Effector CD4-positive, alpha-beta T cell (primary cell): ENCODE data around the gene FBXO21.

Experiments
- DNase-seq: peaks from one replicate; pipeline ENCODE4 v3.0.0-alpha.2; 2020

The FBXO21 gene

DNA sequence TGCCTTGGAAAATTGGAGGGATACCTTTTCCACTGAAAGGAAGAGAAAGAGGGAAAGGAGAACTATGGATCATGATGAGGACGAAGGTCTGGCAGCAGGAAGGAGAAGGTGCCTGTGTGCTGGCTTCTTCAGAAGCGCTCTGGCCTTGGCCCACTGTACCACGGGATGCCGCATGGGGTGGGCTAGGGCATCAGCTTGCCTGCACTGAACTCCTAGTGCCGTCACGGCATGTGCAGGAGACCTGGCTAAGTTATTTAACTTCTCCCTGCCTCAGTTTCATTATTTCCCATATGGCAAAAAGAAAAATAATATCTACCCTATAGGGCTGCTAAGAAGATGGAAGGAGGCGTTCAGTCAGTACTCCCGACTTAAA is 28.1 kb downstream of the FBXO21 start:
- DNase-seq = no peak

DNA sequence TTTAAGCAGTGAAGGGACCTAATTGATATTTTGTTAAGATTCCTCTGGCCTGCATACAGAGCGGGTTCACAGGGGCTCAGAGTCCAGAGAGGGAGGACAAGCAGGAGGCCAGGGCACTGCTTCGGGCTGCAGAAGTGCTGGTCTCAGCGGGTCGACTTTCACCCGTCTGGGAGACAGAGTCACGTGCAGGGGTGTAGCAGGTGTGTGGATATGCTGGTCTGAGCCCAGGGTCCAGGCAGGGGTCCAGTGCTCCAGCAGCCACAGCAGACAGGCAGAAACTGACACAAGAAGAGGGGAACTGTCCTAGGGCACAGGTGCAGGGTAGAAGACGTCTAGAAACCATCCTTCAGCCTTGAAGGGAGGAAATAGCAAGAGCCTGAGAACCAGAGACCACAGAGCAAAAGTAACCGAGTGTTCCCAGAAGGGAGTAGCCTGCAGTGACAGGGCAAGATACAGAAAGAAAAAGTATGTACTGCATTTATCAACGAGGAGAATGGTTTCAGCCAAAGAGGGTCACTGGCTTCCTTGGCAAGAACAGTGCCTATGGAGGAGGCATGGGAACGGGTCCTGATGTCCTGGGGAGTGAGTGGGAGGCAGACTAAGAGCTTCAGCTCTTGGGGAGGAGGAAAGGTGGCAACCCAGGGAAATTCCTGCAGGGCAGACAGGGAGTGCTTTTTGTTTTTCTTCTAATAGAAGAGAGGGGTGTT is 28.7 kb downstream of the FBXO21 start:
- DNase-seq = no peak

DNA sequence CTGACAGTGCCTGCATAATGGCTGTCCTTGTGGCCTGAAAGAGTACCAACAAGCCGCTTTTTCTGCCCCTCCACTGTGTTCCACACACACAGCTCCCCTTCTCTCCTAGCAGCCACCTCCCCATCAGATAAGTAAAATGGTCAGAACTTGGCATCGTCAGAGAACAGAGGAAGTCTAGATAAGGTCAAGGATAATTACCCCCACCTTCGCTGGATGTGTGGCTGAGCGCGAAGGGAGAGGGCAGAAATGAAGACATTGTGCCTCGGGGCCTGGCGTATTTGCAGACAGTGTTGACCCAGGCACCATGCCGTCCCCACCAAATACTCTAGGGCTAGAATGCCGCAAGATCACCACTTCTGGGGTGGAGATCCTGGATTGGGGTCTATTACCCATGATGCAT is 30.6 kb downstream of the FBXO21 start:
- no peak for DNase-seq

DNA sequence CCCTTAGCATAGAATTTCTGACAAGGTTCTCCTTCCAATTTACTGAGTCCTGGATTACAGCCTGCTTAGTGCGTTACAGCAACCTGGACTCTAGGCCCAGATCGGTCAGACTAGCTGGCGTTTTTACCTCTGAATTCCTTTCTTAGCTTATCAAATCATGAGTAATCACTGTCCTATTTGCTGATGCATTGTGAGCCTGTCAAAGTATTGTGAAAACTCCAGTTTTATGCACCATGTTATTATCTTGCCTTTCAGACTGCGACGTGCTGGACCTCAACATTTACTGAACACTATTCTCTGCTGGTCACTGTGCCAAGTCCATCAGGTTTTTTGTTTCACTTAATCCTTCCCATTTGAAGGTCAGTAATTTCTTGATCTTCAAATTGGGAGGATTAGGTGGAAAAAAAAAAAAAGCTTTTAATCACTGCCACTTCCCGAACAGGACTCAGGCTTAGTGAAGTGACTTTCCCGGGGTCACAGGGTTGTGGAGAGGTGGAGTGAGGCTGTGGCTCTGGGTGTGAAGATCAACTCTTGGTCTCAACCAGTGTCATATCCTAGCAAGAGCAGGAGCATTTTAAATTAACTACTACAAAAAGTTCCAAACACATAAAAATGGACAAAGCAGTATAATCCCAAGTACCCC is 31.2 kb downstream of the FBXO21 start:
- no peak for DNase-seq

DNA sequence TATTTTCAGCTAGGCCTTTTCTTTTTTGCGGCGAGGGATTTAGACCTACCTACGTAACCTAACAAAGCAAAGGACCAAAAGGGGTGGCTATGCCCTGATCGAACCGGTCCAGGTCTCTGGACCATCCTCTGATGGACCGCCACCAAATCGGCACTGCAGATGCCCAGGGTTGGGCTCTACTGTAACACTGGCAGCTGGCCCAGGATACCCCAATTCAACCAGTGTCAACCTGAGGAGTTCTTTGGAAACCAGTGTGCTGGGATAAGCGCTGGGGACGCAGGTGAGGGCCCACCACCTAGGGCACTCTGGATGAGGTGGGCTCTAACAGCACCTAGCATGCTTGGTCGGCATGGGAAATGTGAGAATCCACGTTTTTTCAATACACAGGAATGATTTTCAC is 32.2 kb downstream of the FBXO21 start:
- DNase-seq = no peak

DNA sequence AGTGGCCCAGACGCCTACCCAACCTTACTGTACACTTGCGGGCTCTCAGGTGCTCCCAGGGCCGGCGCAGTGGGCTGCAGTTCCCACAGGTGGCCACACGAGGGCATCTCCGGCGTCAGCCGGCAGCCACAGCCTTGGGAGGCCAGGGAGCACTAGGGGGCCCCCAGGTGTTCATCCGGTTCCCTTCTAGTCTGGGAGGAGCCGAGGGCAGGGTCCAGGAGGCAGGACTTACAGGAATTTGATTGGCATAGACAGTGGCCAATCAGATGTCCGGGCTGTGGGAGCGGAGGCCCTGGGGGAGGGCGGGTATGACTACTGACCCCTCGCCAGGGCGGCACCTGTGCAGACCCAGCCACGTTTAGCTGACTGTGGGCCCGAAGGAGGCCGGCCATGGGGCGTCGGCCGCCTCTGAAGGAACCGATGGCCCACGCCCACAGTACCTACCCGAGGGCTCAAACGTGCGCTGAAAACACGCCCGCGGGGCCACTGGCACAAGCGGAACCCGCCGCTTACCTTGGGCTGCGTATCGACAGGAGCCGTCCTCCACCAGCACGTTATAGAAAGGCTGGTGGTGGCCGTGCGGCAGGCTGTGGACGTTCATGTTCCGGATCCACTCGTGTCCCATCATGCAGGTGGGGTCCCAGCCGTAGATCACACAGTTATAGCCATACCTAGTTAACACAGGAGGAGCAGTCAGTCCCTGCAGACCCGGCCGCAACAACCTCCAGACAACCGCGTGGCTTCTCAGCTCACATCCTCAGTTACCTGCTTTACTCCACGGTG is 34.8 kb downstream of the FBXO21 start:
- DNase-seq = peak; percentile 53

DNA sequence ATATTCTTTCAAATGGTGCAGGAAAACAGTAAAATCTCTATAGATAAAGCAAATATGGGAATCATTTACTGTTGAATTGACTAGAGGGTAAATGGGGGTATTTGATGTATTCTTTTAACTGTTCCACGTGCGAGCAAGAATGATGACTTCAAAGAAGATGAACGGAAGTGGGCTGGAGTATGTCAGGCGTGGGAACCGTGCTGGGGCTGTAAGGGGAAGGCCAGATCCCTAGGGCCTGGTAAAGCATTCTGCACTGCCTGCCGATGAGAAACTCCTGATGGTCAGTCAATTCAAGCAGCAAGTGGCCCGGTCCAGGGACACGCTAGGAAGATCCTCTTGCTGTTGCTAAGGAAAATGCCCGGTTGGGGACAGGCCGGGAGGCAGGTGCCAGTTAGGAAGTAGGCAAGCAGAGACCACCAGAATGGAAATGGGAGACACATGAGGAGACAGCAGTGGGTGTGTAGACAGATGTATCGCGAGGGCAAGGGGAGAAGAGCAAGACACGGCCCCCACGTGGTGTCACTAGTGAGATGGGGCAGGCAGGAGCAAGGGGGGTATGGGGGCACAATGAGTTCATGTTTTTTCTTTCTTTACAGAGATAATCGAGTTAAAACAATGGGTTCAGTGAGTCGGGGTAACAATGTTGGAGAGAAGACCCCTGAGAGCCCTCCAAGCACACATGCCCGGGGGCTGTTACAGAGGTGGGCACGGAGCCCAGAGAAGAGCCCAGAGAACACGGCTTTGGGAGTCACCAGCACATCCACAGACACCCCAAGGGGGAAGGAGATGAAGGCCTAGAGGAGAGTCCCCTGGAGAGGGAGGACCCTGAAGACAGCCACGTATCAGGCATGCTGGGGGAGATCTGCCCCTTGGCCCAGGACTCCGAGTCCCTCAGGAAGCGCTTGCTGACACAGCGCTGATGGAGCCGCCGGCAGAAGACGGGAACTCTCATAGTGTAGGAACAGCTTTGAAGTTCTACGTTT is 37.2 kb downstream of the FBXO21 start:
- no peak for DNase-seq

DNA sequence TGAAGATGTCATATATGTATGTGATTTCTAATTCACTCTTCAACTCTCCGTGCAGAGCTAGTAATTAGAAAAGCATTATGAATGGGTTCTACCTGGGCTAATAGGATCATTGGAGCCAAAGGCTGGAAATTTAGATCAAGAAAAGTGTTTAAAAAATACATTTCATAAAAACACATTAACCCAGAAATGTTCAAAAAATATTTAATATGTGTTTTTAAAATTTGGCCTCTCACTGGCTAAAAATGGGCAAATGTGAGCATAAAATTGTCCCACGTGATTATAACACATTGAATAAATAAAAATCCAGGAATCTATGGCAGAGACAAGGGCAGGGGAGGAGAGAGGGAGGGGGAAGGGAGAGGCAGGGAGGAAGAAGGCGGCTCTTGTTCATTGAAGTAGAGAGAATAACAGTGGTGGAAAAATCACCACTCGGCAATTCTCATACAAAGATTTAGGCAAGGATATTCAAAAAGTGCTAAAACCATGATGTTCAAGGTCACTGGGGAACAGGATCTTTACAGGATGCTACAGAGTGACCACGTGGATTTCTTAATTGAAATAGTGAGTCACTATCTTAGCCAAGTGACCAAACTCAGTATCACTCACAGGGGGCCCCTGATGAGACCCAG is 38.8 kb downstream of the FBXO21 start:
- DNase-seq = no peak

DNA sequence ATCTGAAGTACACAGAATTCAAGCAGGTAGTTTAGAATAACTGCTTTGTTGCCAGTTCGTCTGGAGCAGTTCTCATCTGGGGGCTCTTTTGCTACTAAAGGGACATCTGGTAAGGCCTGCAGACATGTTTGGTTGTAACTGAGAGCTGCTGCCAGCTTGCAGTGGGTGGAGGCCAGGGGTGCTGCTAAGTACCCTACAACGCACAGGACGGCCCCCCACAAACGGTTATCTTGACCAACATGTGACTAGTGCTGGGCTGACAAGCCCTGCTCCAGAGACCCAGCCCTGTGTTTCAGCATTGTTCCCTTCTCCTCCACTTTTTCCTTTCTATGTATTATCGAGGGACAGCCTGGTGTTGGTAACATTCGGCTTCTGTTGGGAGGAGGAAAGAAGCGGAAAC is 40.8 kb downstream of the FBXO21 start:
- DNase-seq = no peak

DNA sequence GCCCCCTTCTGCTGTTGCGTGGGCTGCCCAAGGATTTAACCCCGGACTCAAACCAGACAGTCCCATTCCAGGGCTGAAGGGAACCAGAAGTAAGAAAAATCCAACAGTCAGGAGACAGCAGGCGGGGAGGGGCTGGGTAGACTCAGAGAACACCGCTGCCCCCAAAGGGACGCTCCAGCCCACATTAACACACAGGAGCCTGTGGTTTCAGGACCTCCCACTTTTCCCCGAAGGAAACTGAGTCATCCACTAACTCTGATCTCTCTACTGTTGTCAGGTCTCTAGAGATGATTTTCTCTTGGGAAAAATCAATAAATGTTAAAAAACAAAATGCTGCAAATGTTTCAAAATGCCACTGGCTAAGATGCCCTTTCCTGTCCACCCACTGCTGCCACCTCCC is 41.6 kb downstream of the FBXO21 start:
- no peak for DNase-seq

DNA sequence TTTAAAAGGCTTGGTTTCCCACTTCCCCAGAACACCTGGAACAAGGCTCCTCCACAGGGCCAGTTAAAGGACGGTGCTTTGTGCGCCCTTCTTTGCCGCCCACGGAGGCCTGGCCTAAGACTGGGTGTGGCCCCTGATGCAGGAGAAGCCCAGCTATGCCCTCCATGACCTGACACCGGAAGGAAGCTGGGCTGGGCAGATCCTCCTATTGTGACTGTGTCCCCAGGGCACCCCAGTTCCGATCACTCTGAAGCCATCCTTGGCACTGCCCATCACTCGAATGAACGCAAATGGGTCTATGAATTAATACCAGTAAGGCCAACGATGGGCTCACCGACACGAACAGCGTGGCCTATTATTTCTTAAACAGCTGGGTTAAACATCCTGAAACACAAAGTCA is 42.6 kb downstream of the FBXO21 start:
- DNase-seq = no peak

DNA sequence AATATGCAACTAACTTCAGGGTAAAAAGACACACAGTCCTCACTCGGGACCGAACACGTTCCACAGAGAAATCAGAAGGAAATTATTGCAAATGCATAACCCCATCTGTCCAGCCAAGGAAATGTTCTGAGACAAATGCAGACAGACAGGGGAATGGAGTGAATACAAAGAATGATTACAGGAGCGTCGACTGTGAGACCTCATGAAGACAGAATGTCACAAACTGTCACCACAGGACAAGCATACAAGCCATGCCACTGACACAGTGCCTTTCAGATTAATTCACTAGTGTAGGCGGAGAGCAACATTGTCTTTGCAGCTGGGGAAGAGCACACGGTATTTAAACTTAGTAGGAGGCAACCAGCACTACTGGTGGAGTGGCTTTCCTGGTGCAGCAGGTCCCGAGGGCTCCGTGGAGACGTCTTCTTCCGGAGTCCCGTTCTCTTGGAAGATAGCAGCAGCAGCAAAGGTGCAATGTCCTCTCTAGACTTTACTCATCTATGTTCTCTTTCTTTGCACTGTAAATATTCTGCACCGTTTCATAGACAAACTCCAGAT is 44.6 kb downstream of the FBXO21 start:
- DNase-seq = no peak

DNA sequence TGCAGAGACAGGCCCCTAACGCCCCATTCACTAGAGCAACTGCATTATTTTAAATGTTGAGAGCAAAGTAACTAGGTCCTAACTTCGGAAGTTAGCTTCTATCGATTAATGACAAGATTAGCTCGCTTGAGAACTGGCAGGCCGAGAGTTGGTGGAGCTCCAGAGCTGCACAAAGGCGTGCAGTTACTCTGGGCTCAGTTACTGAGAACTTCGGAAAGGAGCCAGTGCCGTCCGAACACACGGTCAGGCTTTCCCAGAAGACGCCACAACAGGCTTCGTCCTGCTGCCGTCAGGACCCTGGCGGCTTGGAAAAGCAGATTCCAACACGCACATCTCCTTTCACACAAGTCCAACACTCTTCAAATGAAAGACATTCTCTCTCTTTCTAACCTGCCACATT is 45.7 kb downstream of the FBXO21 start:
- no peak for DNase-seq

DNA sequence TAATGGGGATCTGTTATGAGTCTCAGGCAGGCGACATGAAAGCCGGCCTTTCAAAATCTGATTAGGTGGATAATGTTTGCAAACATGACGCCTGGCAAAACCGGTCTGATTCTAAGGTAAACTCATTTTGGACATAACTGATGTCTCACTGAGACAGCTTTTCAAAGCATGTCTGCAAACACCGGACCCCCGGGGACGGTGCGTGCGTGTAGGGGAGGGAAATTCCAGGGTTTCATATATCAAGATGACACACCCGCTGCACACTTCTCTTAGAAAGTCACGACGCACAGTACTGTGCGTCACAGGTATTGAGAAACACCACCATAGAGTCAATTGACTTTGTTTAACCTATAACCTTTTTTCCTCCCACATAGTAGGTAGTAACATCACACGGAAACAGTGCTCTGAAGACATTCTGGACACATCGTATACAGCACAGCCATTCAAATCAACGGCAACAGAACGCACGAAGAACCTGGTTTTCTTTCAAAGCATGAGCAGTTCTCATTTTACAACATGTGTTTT is 47.2 kb downstream of the FBXO21 start:
- DNase-seq = no peak

DNA sequence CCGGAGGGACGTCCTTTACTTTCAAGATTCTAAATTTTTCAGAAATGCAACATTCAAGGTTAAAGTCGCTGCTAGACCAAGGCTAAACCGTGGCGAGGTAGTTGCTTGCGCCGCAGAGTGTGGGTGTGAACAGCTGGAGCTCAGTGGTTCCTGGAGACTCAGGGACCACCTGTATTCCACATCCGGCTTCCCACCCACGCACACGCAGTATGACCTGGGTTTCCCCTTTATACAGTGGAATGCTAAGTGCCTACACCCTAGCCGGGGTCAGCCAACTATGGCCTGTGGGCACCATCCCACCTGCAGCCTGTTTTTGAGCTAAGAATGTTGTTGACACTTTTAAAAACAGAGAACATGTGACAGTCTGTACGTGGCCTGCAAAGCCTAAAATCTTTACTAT is 48.2 kb downstream of the FBXO21 start:
- DNase-seq = no peak

DNA sequence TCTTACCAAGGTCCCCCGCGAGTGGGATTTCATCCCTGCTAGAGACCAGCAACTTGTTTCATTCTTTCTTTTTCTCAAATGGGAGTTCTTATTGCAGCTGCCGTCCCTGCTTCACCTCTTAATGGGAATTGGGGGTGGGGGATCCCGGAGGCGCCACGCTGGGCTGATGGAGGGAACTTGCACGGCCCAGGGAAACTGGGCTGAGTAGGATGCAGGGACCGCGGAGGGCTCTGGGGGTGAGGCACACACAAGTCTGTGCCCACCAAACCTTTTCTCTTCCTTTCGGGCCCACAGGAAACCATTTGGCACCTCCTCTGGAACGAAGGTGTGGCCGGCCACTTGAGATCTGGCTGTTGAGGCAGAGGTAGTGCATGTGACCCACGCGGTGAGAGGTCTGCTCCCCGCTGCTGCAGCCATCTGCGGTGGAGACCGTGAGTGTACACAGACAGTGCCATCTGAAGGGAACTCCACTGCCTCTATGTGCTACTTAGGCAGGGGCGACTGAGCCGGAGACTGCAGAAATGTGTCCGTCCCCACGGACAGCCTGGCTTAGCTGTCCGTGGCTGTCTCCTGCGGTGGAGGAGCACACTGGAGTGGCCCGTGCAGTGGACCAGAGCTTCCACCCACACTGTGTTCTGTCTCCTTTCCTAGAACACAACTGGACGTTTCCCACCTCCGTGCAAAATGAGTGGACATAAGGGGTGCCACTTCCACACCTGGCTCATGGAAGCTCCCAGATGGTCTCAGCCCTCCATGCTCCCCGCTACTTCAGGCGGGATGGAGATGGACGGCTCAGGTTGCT is 49.0 kb downstream of the FBXO21 start:
- no peak for DNase-seq

DNA sequence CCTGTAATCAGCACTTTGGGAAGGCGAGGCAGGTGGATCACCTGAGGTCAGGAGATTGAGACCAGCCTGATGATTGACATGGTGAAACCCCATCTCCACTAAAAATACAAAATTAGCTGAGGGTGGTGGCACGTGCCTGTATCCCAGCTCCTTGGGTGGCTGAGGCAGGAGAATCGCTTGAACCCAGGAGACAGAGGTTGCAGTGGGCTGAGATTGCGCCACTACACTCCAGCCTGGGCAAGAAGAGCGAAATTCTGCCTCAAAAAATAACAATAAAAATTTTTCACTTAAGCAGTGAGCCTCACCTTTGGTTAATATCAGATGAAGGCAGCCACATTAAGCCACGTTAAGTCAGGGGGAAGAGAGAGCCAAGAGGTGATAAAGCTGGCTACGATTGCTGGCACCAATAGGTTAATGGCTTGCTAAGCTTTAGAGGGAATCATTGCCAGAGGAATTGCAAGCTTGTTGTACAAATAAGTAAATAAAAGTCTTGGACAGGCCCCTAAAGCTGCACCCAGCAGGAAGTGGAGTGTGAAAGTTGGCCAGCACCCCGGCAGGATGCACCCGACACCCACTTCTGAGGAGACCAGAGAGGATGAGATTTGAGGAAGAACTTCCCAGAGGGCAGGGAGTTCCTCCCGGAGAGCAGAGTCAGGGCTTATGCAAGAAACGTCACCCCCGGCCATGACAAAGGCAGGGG is 49.7 kb downstream of the FBXO21 start:
- no peak for DNase-seq

DNA sequence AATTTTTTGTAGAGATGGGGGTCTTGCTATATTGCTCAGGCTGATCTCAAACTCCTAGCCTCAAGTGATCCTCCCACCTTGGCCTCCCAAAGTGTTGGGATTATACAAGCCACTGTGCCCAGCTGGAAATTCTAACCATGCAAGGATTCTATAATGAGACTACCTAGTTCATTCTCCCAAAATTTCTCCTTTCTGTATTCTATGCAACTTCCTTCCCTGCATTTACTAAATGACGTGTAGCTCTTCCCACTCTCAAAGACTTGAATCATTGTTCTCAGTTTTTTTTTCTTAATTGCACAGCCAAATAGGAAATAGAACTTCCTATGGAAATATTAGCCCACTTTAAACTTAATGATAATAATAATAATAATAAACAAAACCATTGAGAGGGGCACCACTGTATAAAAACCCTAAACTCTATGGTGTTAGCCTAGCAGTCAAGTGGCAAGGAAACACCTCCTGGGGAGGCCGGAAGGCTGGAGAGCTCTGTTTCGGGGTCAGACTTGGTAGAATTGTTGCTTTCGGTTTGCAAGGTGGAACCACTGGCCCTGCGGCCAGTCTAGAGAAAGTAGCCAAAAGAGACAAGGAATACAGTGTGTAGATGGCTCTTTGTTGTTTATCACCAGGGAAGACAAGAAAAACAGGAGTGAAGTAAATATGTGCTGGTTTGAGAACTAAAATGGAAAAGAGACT is 51.1 kb downstream of the FBXO21 start:
- DNase-seq = no peak

DNA sequence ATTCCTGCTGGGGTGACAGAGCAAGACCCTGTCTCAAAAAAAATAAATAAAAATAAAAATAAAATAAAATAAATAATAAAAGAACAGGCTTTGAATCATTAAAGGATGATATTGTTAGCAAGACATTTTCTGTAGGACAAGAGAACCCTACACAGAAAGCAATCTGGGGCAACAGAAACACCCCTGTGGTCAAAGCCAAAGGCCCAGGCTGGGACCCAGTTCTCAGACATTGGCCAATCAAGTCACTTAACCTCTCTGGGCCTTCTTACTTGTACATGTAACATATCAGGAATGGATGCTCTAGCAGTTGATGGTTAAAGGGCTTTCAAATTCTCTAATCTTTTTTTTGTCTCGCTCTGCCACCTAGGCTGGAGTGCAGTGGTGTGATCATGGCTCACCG is 55.5 kb downstream of the FBXO21 start:
- no peak for DNase-seq

DNA sequence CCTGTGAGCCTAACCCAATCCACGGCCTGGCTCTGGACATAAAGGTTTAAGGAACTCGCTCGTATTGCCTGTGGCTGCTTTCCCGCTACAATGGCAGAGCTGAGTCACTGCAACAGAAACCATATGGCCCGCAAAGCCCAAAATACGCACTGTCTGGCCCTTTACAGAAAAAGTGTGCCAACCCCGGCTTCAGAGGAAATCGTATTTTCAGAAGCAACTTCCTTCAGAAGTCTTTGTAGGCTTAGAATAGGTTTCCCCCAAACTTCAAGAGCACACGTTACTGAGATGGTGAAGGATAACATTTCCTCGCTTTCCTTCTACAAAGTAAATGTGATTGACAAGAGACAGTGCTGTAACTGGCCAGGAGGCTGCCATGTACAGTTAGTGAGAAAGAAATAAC is 56.2 kb downstream of the FBXO21 start:
- DNase-seq = peak; percentile 23
